DMS 273 (cell line): ENCODE measurements around the gene KCNIP4.

Source experiments
- DNase-seq: peaks from one replicate; lab custom pipeline; 2025; ENCODE audit not compliant: unreplicated experiment; lab: John Stamatoyannopoulos, UW

The KCNIP4 gene

DNA sequence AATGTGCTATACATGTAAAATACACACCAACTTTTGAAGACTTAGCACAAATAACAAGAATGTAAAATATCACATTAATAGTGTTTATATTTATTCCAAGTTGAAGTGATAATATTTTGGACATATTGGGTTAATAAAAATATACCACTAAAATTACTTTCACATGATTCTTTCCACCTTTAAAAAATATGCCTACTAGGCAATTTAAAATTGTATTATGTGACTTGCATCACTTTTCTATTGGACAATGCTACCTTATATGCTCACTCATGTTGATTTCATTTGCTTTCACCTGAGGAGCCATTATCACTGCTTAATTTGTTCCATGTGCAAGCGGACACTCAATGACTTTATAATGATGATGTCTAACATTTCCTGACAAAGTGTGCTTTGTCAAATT, 1251.8 kb downstream of the KCNIP4 start:
- DNase-seq: no peak

DNA sequence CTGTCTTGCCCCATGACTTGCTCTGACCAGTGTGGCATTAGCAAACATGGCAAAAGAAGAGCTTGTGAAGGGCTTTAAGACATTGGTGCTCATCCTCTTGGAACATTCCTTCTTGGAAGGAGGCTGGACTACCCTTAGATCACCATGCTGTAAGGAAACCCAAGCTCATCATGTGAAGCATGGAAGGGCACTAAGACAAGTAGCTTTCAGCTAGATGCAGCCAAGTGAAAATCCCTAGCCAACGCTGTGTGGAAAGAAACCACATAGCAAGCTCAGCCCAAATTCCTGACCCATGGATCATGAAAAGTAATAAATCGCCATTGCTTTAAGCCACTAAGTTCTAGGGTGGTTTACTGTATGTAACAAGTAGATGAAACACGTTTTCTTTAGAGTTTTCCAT, 1260.7 kb downstream of the KCNIP4 start:
- no peak for DNase-seq

DNA sequence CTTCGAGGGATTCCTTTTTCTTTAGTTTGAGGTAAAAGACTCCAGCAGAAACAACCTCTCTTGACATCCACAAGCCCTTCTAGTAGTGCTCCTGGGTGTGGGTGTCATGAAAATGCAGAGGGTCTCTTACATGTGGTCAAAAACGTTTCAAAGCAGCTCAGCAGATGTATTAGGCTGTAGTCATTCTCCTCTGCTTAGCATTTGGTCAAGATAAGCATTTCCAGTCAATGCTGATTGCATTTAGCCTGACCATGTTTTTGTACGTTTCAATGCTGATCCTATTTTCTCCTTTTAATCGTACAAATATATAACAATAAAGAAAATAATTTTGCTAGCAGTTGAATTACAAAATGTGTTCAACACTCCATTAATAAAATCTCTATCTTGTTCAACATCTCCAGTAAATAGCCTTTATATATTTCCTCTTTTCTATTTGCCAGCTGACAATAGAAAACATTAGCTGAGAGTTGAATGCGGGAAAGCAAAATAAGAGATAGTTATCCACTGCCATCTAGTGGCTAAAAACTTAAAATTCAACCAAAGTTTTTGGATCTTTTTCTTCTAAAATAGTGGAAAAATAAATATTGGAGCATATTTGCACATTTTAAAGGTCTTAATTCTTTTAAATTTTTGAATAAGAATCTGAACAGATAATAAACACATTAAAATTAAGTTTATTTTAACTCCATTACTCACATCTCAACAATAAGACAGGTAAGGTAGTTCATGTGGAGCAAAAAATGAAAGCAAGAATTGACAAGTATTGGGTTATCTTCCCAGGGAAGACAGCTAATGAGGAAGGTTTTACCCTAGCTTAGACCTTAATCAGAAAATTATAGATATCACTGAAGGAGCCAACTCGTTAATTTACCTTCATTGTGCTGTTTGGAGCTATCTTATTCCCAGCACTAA, 1263.5 kb downstream of the KCNIP4 start:
- DNase-seq: peak; percentile 16

DNA sequence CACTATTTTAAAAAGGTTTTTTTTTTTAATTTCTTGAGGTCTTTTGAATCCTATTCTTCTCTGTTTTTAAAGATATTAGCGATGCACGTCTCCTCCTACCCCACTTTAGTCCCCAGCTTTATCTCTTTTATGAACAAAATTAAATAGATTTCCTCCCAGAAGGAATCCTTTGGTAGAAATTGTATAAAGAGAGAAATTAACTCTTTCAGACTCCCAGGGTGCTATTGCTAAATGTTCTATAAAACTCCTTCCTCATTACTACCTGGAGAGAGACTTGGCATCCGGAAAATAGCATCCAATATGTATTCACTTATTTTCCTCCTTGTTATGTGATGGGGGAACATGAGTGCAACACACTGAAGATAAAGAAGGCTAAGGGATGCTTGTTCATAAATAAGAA, 1264.8 kb downstream of the KCNIP4 start:
- DNase-seq: no peak

DNA sequence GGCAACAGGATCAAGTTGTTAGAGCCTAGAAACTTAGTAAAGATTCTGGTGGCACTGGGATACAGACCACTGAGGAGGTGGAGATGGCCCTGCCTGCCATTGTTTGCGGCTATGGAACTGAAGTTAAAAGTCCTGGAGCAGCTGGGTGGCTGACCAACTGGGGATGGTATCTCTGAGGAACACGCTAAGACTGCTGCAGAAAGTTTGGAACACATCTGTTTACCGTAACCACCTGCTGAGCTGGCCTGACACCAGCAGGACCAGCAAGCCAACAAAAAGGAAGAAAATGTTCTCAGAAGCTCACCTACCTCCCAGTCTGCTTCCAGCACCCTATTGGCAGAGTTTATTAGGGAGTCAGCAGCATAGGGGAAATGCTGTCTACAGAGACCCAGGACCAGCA, 1265.7 kb downstream of the KCNIP4 start:
- no peak for DNase-seq

DNA sequence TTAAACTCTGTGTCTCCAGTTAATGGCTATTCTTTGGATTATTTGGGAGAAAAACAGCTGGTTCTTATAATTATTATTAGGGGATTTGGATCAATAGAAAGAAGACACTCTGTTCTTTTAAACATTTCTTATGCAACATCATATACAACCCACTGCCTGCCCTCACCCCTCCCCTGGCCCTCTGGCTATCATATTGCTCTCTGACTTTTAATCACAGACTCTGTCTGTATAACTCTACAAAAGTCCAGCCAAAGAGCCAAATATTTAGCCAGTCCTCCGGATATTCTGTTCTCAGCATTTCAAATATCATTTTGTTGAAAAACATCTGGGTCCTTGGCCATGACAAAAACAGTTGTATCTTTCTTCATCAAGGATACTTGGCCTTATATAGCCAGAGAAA, 1267.3 kb downstream of the KCNIP4 start:
- DNase-seq: no peak

DNA sequence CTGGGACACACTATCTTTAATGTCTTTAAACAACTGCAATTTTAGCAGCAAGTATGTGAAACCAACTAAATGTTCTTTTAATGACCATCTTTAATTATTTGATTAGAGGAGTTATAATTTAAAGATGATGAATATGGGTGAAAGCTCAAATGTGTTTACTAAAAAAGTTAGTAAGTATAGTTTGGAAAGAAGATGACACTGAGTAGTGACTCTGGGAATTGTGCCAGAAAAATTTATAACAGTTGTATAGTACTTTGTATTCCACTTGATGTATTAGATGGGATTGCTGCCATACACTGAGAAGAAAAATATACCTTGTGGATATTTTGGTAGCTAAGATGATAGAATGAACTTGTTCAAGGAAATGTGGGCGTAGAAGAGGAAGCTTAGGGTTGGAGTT, 1267.8 kb downstream of the KCNIP4 start:
- no peak for DNase-seq

DNA sequence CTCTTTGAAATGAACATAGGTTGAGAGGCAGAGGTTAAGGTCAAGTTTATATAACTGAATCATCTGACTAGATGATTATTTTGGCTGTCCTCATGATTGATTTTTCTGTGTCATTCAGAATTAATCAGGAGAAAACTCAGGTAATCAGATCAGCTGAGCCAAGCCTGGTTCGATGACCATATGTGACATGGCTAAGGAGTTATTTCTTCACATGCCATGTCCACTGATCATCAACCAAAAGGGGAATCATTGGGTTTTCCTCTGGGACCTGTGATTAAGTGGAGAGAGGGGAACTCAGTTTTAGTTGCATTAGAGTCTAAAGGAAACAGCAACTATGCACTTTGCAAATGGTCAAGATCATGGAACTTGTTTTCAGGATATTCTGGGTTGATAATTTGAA, 1268.6 kb downstream of the KCNIP4 start:
- DNase-seq: no peak
